ENCODE measurements around the gene BTBD2.
A peak's percentile ranks its signal among the peaks of the same experiment; 100 is the strongest.

BTBD2 gene

GRCh38 chr19:1956868-1957492 is 58.5 kb downstream of the BTBD2 start:
- no peak for DNase-seq

GRCh38 chr19:1956122-1956494 is 59.4 kb downstream of the BTBD2 start:
- no peak for DNase-seq

GRCh38 chr19:1955171-1956121 is 60.1 kb downstream of the BTBD2 start:
- DNase-seq, result no peak

GRCh38 chr19:1954532-1954933 is 61.0 kb downstream of the BTBD2 start:
- DNase-seq, result no peak

GRCh38 chr19:1953441-1954094 is 61.9 kb downstream of the BTBD2 start:
- no peak for DNase-seq

- no peak for DNase-seq
These were observed 62.5 kb downstream of the BTBD2 start for GRCh38 chr19:1953037-1953436.

- no peak for DNase-seq
These were observed 62.9 kb downstream of the BTBD2 start for GRCh38 chr19:1952635-1953034.

- no peak for DNase-seq
These were observed 64.9 kb downstream of the BTBD2 start for GRCh38 chr19:1950640-1951039.

- no peak for DNase-seq
These were observed 66.0 kb downstream of the BTBD2 start for GRCh38 chr19:1949304-1950101.

- no peak for DNase-seq
These were observed 67.8 kb downstream of the BTBD2 start for GRCh38 chr19:1947651-1948209.

- no peak for DNase-seq
These were observed 69.6 kb downstream of the BTBD2 start for GRCh38 chr19:1945899-1946298.

GRCh38 chr19:1944916-1945561 is 70.5 kb downstream of the BTBD2 start:
- no peak for DNase-seq

- DNase-seq, result no peak
These were observed 71.2 kb downstream of the BTBD2 start for GRCh38 chr19:1944088-1944915.

- no peak for DNase-seq
These were observed 71.8 kb downstream of the BTBD2 start for GRCh38 chr19:1943661-1944087.

- DNase-seq, result peak; percentile 9
These were observed 72.5 kb downstream of the BTBD2 start for GRCh38 chr19:1942934-1943555.

GRCh38 chr19:1942078-1942933 is 73.2 kb downstream of the BTBD2 start:
- DNase-seq, result peak; percentile 7

GRCh38 chr19:1941146-1942077 is 74.1 kb downstream of the BTBD2 start, which contains the start of gene CSNK1G2:
TSS of gene CSNK1G2 (plus strand) at chr19:1941172. CDS start at chr19:1969773, 28,601 bp downstream.
- DNase-seq, result no peak

GRCh38 chr19:1938071-1938470 is 77.4 kb downstream of the BTBD2 start:
- DNase-seq, result no peak
